Liver (tissue), 3 donors: Measurements from ENCODE around the gene PCDH1.

Source experiments
- GABPA ChIP-seq, 2 donors: IDR thresholded peaks in 1 of 2; conservative IDR thresholded peaks in 1 of 2; 2 replicates each; pipeline ENCODE4 v1.6.1; 2016; ENCODE audit warnings: antibody characterized with exemption in 2 of 2, mild to moderate bottlenecking in 1 of 2, moderate library complexity in 1 of 2
- HNF4G ChIP-seq: IDR thresholded peaks from 2 replicates; pipeline ENCODE4 v1.6.1; 2016; ENCODE audit warnings: antibody characterized with exemption
- RAD21 ChIP-seq, 2 donors: IDR thresholded peaks; 2 replicates each; pipeline ENCODE4 v1.6.1; 2016; ENCODE audit warnings: antibody characterized with exemption in 2 of 2, mild to moderate bottlenecking in 2 of 2
- SP1 ChIP-seq: IDR thresholded peaks from 2 replicates; pipeline ENCODE4 v1.6.1; 2018; ENCODE audit warnings: antibody characterized with exemption, mild to moderate bottlenecking
- TF ChIP-seq, protein P1 (sequence below): fragments of 150-350 bp; IDR thresholded peaks from 2 replicates; pipeline ENCODE4 v1.5.1; 2017; ENCODE audit warnings: improper control_type of control experiment, low read depth, low read length; ENCODE audit not compliant: missing input control
- TF ChIP-seq, protein P2 (sequence below): IDR thresholded peaks from 2 replicates; pipeline ENCODE4 v1.6.1; 2016; ENCODE audit warnings: antibody characterized with exemption
- TF ChIP-seq, protein P3 (sequence below): IDR thresholded peaks from 2 replicates; pipeline ENCODE4 v1.6.1; 2016; ENCODE audit warnings: antibody characterized with exemption
- donor health status: healthy.
- donor health status: healthy.

DNA sequence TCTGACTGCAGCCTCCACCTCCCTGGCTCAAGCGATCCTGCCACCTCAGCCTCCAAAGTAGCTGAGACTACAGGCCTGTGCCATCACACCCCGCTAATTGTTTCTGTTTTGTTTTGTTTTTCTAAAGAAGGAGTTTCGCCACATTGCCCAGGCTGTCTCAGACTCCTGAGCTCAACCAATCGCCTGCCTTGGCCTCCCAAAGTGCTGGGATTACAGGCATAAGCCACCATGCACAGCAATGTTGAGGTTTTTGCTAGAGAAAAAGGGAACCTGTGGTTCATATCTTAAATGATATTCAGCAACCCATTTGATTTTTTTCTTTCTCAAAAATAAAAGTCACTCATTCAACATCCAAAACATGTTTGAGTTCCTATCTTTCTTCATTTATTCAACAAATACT lies 25.1 kb upstream of the PCDH1 start:
- TF ChIP-seq, protein P1, sequence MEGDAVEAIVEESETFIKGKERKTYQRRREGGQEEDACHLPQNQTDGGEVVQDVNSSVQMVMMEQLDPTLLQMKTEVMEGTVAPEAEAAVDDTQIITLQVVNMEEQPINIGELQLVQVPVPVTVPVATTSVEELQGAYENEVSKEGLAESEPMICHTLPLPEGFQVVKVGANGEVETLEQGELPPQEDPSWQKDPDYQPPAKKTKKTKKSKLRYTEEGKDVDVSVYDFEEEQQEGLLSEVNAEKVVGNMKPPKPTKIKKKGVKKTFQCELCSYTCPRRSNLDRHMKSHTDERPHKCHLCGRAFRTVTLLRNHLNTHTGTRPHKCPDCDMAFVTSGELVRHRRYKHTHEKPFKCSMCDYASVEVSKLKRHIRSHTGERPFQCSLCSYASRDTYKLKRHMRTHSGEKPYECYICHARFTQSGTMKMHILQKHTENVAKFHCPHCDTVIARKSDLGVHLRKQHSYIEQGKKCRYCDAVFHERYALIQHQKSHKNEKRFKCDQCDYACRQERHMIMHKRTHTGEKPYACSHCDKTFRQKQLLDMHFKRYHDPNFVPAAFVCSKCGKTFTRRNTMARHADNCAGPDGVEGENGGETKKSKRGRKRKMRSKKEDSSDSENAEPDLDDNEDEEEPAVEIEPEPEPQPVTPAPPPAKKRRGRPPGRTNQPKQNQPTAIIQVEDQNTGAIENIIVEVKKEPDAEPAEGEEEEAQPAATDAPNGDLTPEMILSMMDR = no peak
- TF ChIP-seq RAD21 (IDR thresholded peaks at IDR 0.05) (no peak), SP1 (no peak), HNF4G (no peak), GABPA (IDR thresholded peaks at IDR 0.05 in 1 of 2, conservative IDR thresholded peaks at IDR 0.05 in 1 of 2) (no peak)
- TF ChIP-seq, protein P2, sequence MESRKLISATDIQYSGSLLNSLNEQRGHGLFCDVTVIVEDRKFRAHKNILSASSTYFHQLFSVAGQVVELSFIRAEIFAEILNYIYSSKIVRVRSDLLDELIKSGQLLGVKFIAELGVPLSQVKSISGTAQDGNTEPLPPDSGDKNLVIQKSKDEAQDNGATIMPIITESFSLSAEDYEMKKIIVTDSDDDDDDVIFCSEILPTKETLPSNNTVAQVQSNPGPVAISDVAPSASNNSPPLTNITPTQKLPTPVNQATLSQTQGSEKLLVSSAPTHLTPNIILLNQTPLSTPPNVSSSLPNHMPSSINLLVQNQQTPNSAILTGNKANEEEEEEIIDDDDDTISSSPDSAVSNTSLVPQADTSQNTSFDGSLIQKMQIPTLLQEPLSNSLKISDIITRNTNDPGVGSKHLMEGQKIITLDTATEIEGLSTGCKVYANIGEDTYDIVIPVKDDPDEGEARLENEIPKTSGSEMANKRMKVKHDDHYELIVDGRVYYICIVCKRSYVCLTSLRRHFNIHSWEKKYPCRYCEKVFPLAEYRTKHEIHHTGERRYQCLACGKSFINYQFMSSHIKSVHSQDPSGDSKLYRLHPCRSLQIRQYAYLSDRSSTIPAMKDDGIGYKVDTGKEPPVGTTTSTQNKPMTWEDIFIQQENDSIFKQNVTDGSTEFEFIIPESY = no peak
- TF ChIP-seq, protein P3, sequence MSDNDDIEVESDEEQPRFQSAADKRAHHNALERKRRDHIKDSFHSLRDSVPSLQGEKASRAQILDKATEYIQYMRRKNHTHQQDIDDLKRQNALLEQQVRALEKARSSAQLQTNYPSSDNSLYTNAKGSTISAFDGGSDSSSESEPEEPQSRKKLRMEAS = no peak
